Measurements from ENCODE around the gene TBX4.
"Not testable (repeated sequence)": the region's sequence is repeated elsewhere in the genome, so short reads cannot be mapped to it uniquely, and the experiment has no call there.

Gene TBX4

GRCh38 chr17:61488878-61489718, 36.9 kb downstream of the TBX4 start:
- TF ChIP-seq POLR2A (IDR thresholded peaks at IDR 0.05; ENCODE audit: low read depth, low read length), result no peak
- FAIRE-seq (no peak), DNase-seq (ENCODE audit: insufficient read length, low spot score) (no peak)

GRCh38 chr17:61489719-61490490, 37.7 kb downstream of the TBX4 start:
- DNase-seq (ENCODE audit: insufficient read length, low spot score), result no peak
- no peak for FAIRE-seq
- no peak for TF ChIP-seq POLR2A (IDR thresholded peaks at IDR 0.05; ENCODE audit: low read depth, low read length)

DNA sequence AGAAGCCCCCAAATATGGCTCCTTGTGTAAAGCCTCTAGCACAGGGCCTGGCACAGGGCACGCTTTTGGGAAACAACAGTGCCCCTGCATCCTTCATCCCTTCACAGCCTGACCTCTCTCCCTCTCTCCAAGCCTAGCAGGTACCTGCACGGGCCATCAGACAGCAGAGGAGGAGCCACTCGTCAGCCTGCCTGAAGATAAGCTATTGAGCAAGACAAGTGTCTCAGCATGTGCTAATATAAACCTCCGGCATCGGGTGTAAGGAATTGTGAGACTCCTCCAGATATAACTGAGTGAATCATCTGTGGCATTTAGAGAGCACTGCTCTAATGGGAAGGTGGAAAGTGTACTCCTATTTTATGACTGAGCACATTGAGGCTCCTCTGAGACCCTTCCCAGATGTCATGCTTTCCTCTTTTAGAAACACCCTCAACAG, 38.3 kb downstream of the TBX4 start:
- FAIRE-seq, result no peak
- no peak for TF ChIP-seq POLR2A (IDR thresholded peaks at IDR 0.05; ENCODE audit: low read depth, low read length)
- DNase-seq (ENCODE audit: insufficient read length, low spot score), result peak; percentile 77

DNA sequence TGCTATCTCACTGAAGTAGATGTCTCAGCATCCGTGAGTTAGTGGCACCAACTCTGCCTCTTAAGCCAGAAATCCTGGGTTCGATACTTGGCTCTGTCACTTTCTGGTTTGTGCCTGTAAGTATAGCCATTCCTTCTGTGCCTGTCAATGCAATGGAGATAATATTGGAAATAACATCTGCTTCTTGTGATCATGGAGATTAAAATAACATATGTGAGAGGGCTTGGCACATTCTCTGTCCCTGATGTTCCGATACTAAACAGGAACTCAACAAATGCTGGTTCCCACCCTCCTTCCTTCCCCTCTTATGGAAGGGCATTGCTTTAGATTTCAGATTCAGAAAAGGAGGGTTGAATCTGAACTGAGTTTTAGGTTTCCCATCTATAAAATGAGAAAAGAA, 39.8 kb downstream of the TBX4 start:
- no peak for TF ChIP-seq POLR2A (IDR thresholded peaks at IDR 0.05; ENCODE audit: low read depth, low read length)
- FAIRE-seq (no peak), DNase-seq (ENCODE audit: insufficient read length, low spot score) (no peak)

GRCh38 chr17:61492759-61493526, 40.7 kb downstream of the TBX4 start:
- TF ChIP-seq POLR2A (IDR thresholded peaks at IDR 0.05; ENCODE audit: low read depth, low read length), result no peak
- DNase-seq (ENCODE audit: insufficient read length, low spot score), result no peak
- no peak for FAIRE-seq

DNA sequence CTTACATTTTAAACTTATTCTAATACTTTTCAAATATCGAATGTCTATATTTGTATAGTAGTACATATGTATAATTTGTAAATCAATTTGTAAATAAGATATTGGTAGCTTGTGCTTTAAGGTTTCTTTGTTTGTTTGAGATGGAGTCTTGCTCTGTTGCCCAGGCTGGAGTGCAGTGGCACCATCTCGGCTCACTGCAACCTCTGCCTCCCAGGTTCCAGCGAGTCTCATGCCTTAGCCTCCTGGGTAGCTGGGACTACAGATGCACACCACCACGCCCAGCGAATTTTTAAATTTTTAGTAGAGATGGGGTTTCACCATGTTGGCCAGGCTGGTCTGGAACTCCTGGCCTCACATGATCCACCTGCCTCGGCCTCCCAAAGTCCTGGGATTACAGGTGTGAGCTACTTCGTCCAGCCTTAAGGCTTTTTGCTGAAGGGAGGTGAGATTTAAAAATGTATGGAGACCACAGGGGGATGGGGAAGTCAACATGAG, 41.7 kb downstream of the TBX4 start:
- DNase-seq (ENCODE audit: insufficient read length, low spot score); FAIRE-seq: not testable (repeated sequence)

DNA sequence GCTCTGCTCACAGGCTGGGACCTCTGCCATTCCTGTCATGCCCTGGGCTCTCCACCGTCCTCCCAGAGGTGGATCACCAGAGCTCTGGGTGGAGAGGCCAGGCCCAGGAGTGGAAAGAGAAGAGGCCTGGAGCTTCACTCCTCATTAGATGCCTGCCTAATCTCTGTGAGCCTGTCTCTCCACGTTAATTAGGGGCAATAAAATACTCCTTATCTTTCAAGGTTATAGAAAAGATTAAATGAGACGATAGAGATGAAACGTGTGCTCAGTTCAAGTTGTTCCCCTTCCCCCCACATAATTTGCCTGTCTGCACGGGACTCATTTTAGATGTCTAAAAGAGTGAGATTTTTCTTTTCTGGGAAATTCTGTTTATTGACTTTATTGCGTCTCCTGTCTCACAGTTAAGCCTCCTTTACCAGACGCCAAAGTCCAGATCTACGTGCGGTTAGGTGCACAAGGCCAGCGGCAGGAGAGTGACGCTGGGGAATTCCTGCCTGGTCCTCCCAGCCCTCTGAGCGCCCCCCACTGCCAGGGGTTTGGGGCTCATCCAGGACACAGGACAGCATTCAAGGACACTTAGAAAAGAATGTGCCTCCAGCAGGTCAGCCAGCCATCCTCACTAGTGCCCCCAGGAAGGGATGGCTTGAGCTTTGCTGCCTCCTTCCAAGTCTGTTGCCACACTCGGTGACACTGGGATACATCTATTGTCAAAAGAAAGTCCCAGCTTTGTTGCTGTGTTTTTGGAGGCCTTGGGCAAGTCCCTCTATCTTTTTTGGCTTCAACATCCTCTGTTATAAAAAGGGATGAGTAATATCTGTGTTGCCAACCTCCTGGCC, 42.3 kb downstream of the TBX4 start:
- TF ChIP-seq POLR2A (IDR thresholded peaks at IDR 0.05; ENCODE audit: low read depth, low read length), result no peak
- DNase-seq (ENCODE audit: insufficient read length, low spot score) (no peak), FAIRE-seq (no peak)

- no peak for FAIRE-seq
- TF ChIP-seq POLR2A (IDR thresholded peaks at IDR 0.05; ENCODE audit: low read depth, low read length), result no peak
- DNase-seq (ENCODE audit: insufficient read length, low spot score), result peak; percentile 69
Observed at GRCh38 chr17:61495161-61495857, 43.1 kb downstream of the TBX4 start.

- TF ChIP-seq POLR2A (IDR thresholded peaks at IDR 0.05; ENCODE audit: low read depth, low read length), result no peak
- DNase-seq (ENCODE audit: insufficient read length, low spot score) (no peak), FAIRE-seq (no peak)
Observed at GRCh38 chr17:61496174-61496956, 44.1 kb downstream of the TBX4 start.

- TF ChIP-seq POLR2A (IDR thresholded peaks at IDR 0.05; ENCODE audit: low read depth, low read length), result no peak
- FAIRE-seq, result no peak
- DNase-seq (ENCODE audit: insufficient read length, low spot score), result no peak
Observed at GRCh38 chr17:61496957-61497653, 44.9 kb downstream of the TBX4 start.
